Measurements from ENCODE around the gene TDP1. TPM values are rescaled to one million over a fixed set of nuclear protein-coding genes. Genes with fewer than 3 reads are reported as not detected.

Gene TDP1
- total and polyA plus RNA-seq, 2 of the 4 experiments (the other 2 are of a cell fraction), result 23.3 to 53.1 TPM

DNA sequence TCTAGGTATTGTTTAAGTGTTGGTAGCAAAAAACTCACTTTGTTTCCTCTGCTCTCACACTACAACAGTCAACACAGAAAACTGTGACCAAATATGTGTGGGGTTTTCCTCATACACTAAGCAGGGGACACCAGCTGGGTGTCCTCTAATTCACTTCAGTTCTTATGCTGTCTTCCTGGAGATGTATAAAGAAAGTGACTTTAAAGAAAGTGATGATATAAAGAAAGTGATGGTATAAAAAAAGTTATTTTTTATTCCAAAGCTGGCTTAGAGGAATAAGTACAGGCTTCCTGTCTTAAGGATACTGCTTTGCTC, 31.4 kb downstream of the TDP1 start:
- intact Hi-C loops (cut with micrococcal nuclease) (no loop called here), in situ Hi-C loops (cut with MboI; ENCODE audit: low sequenced_read_pairs) (loop anchor here (10.0 kb wide), 1 partner anchor 238 kb away; no protein-coding TSS in a partner anchor), dilution Hi-C loops (cut with HindIII; ENCODE audit: low sequenced_read_pairs, unreplicated experiment) (no loop called here)
- H4K5ac ChIP-seq (ENCODE audit: low read depth, low read length), result no peak overlapping the region
- TF ChIP-seq, protein P1, sequence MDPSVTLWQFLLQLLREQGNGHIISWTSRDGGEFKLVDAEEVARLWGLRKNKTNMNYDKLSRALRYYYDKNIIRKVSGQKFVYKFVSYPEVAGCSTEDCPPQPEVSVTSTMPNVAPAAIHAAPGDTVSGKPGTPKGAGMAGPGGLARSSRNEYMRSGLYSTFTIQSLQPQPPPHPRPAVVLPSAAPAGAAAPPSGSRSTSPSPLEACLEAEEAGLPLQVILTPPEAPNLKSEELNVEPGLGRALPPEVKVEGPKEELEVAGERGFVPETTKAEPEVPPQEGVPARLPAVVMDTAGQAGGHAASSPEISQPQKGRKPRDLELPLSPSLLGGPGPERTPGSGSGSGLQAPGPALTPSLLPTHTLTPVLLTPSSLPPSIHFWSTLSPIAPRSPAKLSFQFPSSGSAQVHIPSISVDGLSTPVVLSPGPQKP (IDR thresholded peaks at IDR 0.05; ENCODE audit: borderline replicate concordance, low read depth, low read length), result no peak
- H3K18ac ChIP-seq (ENCODE audit: low read depth, low read length), result no peak overlapping the region
- no peak overlapping the region for H2AK5ac ChIP-seq (ENCODE audit: low read depth, low read length)
- no peak overlapping the region for H3K4me2 ChIP-seq (ENCODE audit: low read depth, low read length)
- peaks cover 2% of the 10 kb centered on the region; the same call in 1 of the 2 replicates for H3K4me1 ChIP-seq (ENCODE audit: control insufficient read depth, insufficient read depth, low read length)
- H3K9ac ChIP-seq (ENCODE audit: low read depth, low read length), result no peak overlapping the region
- ATAC-seq (ENCODE audit: low read depth), result no peak
- H2AK9ac ChIP-seq (replicated peaks; ENCODE audit: low read depth, low read length, poor library complexity), result no peak overlapping the region
- H2BK120ac ChIP-seq (ENCODE audit: low read depth, low read length), result no peak overlapping the region
- CTCF ChIA-PET, result interaction anchor here (1.4 kb wide), 1 partner anchor 13 kb away, joined by 5 read pairs; no protein-coding TSS in a partner anchor
- H2BK20ac ChIP-seq (ENCODE audit: low read depth, low read length), result no peak overlapping the region
- no peaks in the 10 kb centered on the region; the same call in 1 of the 2 replicates for H3K9me1 ChIP-seq (ENCODE audit: insufficient read depth, low read length)
- no peaks in the 10 kb centered on the region for H3K27me3 ChIP-seq (ENCODE audit: control insufficient read depth, insufficient read depth, low read length)
- no TSS peak for BruUV-seq (replicated peaks)
- no peak overlapping the region for H3K4ac ChIP-seq (ENCODE audit: low read depth, low read length)
- no peaks in the 10 kb centered on the region for H4K20me1 ChIP-seq (ENCODE audit: insufficient read depth, low read length)
- H3K4me3 ChIP-seq (ENCODE audit: insufficient read depth, low read depth, low read length), result no peak overlapping the region
- no peak overlapping the region for H3K23ac ChIP-seq (ENCODE audit: low read depth, low read length)
- no peak overlapping the region for H4K8ac ChIP-seq (ENCODE audit: low read depth in 2 of 2, low read length in 2 of 2)
- H3K79me1 ChIP-seq (ENCODE audit: low read depth in 1 of 2, low read length in 2 of 2), result peaks cover 0 to under 1% of the 10 kb centered on the region in 2 experiments; a peak in 2 of 4 replicates
- no peak overlapping the region for H4K91ac ChIP-seq (ENCODE audit: insufficient read depth, low read depth, low read length)
- H2AFZ ChIP-seq (replicated peaks; ENCODE audit: low read length, poor library complexity), result no peak overlapping the region
- DNase-seq, result no peak
- no peak overlapping the region for H3K56ac ChIP-seq (ENCODE audit: extremely low read depth, insufficient read depth, low read length)
- peaks cover 19% of the 10 kb centered on the region for H3K36me3 ChIP-seq (ENCODE audit: control insufficient read depth, insufficient read depth, low read length)
- H3K14ac ChIP-seq (replicated peaks; ENCODE audit: low read depth, low read length), result no peak overlapping the region
- no peak overlapping the region for H2BK5ac ChIP-seq (ENCODE audit: low read depth, low read length, poor library complexity, severe bottlenecking)
- POLR2A ChIA-PET (ENCODE audit: unreplicated experiment), result no interaction called here
- peak overlapping the region; percentile 31; the same call in 1 of the 2 replicates for H3K27ac ChIP-seq (ENCODE audit: insufficient read depth, low read length)
- H3K9me3 ChIP-seq (ENCODE audit: control insufficient read depth, insufficient read depth, low read length), result no peaks in the 10 kb centered on the region
- no peak overlapping the region for H2BK15ac ChIP-seq (ENCODE audit: low read depth, low read length)
